ENCODE measurements around the gene TCF4. TPM values are rescaled to one million over a fixed set of nuclear protein-coding genes. Genes with fewer than 3 reads are reported as not detected.

TCF4 gene
- total RNA-seq, 6 donors from 2014 or later: 70.6 to 115 (median 92.4) TPM

- no peak for DNase-seq
- Histone ChIP-seq H3K4me3 (no peak overlapping the region), H3K4me1 (peaks cover 0 to 3% (median 0%) of the 10 kb centered on the region in 4 donors), H3K36me3 (no peaks in the 10 kb centered on the region), H3K27me3 (no peaks in the 10 kb centered on the region), H3K9me3 (no peaks in the 10 kb centered on the region), H3K27ac (no peak overlapping the region)
- WGBS, 2 donors: 79 to 83% methylated on average over 3 of the region's 3 CpGs
- TF ChIP-seq POLR2A (IDR thresholded peaks at IDR 0.05) (no peak), POLR2AphosphoS5 (IDR thresholded peaks at IDR 0.05) (no peak), EP300 (IDR thresholded peaks at IDR 0.05) (no peak), CTCF (IDR thresholded peaks at IDR 0.05) (no peak)
- ATAC-seq (ENCODE audit: low FRiP score in 2 of 2): no peak
These were observed 155.5 kb downstream of the TCF4 start for GRCh38 chr18:55432307-55433040.

DNA sequence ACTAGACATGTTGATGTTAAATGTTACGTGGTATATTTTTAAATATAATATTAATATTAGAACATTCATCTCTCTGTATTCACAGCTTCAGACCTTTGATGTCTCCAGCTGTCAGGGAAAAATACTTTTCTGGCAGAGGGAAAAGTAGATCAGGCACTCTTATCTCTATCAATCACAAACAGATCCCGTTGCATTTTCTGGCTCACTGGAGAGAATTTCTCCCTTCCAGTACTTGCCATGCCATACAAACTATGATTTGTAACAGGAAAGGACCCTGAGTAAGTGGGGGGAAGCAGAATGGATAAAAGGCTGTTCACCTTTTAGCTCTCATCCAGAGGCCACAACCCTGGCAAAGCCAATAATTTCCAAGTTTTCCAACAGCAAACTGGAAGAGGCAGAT, 158.0 kb downstream of the TCF4 start:
- peaks cover 0 to 3% (median 0%) of the 10 kb centered on the region in 4 donors for H3K4me1 ChIP-seq
- ATAC-seq (ENCODE audit: low FRiP score in 2 of 2): no peak
- no peaks in the 10 kb centered on the region for H3K36me3 ChIP-seq
- WGBS, 2 donors: 32 to 46% methylated on average over 2 of the region's 2 CpGs
- H3K27ac ChIP-seq: peak overlapping the region in 2 of 4 donors; percentile 30 to 32
- TF ChIP-seq CTCF (IDR thresholded peaks at IDR 0.05) (no peak), POLR2AphosphoS5 (IDR thresholded peaks at IDR 0.05) (no peak), POLR2A (IDR thresholded peaks at IDR 0.05) (no peak), EP300 (IDR thresholded peaks at IDR 0.05) (no peak)
- H3K4me3 ChIP-seq: no peak overlapping the region
- H3K9me3 ChIP-seq: no peaks in the 10 kb centered on the region
- no peak for DNase-seq
- no peaks in the 10 kb centered on the region for H3K27me3 ChIP-seq

- Histone ChIP-seq H3K27ac (no peak overlapping the region), H3K9me3 (no peaks in the 10 kb centered on the region), H3K4me1 (peaks cover 0 to 3% (median 0%) of the 10 kb centered on the region in 4 donors), H3K4me3 (no peak overlapping the region), H3K36me3 (no peaks in the 10 kb centered on the region), H3K27me3 (no peaks in the 10 kb centered on the region)
- 63 to 73% methylated on average over 1 of the region's 1 CpG for WGBS, 2 donors
- DNase-seq: no peak
- no peak for TF ChIP-seq EP300 (IDR thresholded peaks at IDR 0.05)
- ATAC-seq (ENCODE audit: low FRiP score in 2 of 2): no peak
These were observed 160.0 kb downstream of the TCF4 start for GRCh38 chr18:55427951-55428350.

- H3K27me3 ChIP-seq: no peaks in the 10 kb centered on the region
- H3K4me1 ChIP-seq: peaks cover 0 to 3% (median 0%) of the 10 kb centered on the region in 4 donors
- TF ChIP-seq POLR2A (IDR thresholded peaks at IDR 0.05) (no peak), POLR2AphosphoS5 (IDR thresholded peaks at IDR 0.05) (no peak), EP300 (IDR thresholded peaks at IDR 0.05) (no peak), CTCF (IDR thresholded peaks at IDR 0.05) (no peak)
- no peak overlapping the region for H3K27ac ChIP-seq
- DNase-seq (no peak), ATAC-seq (ENCODE audit: low FRiP score in 2 of 2) (no peak)
- no peaks in the 10 kb centered on the region for H3K36me3 ChIP-seq
- H3K4me3 ChIP-seq: no peak overlapping the region
- no peaks in the 10 kb centered on the region for H3K9me3 ChIP-seq
- WGBS, 2 donors: 85 to 90% methylated on average over 3 of the region's 3 CpGs
These were observed 162.3 kb downstream of the TCF4 start for GRCh38 chr18:55425698-55426097.

- WGBS, 2 donors: 53 to 62% methylated on average over 13 of the region's 13 CpGs
- ATAC-seq (ENCODE audit: low FRiP score in 2 of 2): peak in 1 of 2 donors; percentile 51
- no peak for DNase-seq
- TF ChIP-seq POLR2A (IDR thresholded peaks at IDR 0.05) (no peak), EP300 (IDR thresholded peaks at IDR 0.05) (no peak), POLR2AphosphoS5 (IDR thresholded peaks at IDR 0.05) (no peak), CTCF (IDR thresholded peaks at IDR 0.05) (no peak)
- Histone ChIP-seq H3K27me3 (no peaks in the 10 kb centered on the region), H3K36me3 (no peaks in the 10 kb centered on the region), H3K4me1 (peaks cover 0 to 17% (median 6%) of the 10 kb centered on the region in 4 donors), H3K27ac (peak overlapping the region; percentile 71 to 80 (median 72)), H3K9me3 (no peaks in the 10 kb centered on the region), H3K4me3 (peak overlapping the region in 3 of 4 donors; percentile 0 to 35 (median 19))
These were observed 165.4 kb downstream of the TCF4 start for GRCh38 chr18:55422456-55423180.

Measured in upper lobe of left lung (tissue), 6 donors.